ENCODE measurements around the gene GIPC3. TPM values are rescaled to one million over a fixed set of nuclear protein-coding genes. Genes with fewer than 3 reads are reported as not detected.
A peak's percentile ranks its signal among the peaks of the same experiment; 100 is the strongest.

GIPC3 gene
- total RNA-seq, 6 donors from 2014 or later: 0.91 to 5.2 (median 1.4) TPM

- no peak overlapping the region for H3K4me3 ChIP-seq
- WGBS, 2 donors: 86 to 94% methylated on average over 6 to 10 of the region's 10 CpGs
Measured at GRCh38 chr19:3549816-3550215, 35.5 kb upstream of the GIPC3 start.

GRCh38 chr19:3550947-3551791 lies 34.1 kb upstream of the GIPC3 start:
- H3K36me3 ChIP-seq: peaks cover 0 to 20% (median 11%) of the 10 kb centered on the region in 4 donors
- H3K9me3 ChIP-seq: no peaks in the 10 kb centered on the region
- 90 to 93% methylated on average over 29 to 30 of the region's 34 CpGs for WGBS, 2 donors
- no peak for ATAC-seq (ENCODE audit: low FRiP score in 2 of 2)
- TF ChIP-seq POLR2AphosphoS5 (IDR thresholded peaks at IDR 0.05) (no peak), EP300 (IDR thresholded peaks at IDR 0.05) (no peak), POLR2A (IDR thresholded peaks at IDR 0.05) (no peak), CTCF (IDR thresholded peaks at IDR 0.05) (no peak)
- no peak overlapping the region for H3K4me3 ChIP-seq
- no peaks in the 10 kb centered on the region for H3K27me3 ChIP-seq
- no peak for DNase-seq
- H3K4me1 ChIP-seq: peaks cover 19 to 58% (median 28%) of the 10 kb centered on the region in 4 donors
- H3K27ac ChIP-seq: no peak overlapping the region

More at GRCh38 chr19:3549816-3550215, 35.5 kb upstream of the GIPC3 start:
- TF ChIP-seq POLR2A (IDR thresholded peaks at IDR 0.05): no peak
- TF ChIP-seq EP300 (IDR thresholded peaks at IDR 0.05): no peak
- no peak overlapping the region for H3K27ac ChIP-seq
- DNase-seq: no peak
- H3K4me1 ChIP-seq: peaks cover 9 to 49% (median 14%) of the 10 kb centered on the region in 4 donors
- peaks cover 0 to 26% (median 19%) of the 10 kb centered on the region in 4 donors for H3K36me3 ChIP-seq
- no peaks in the 10 kb centered on the region for H3K27me3 ChIP-seq
- no peak for ATAC-seq (ENCODE audit: low FRiP score in 2 of 2)
- no peaks in the 10 kb centered on the region for H3K9me3 ChIP-seq

- H3K9me3 ChIP-seq: no peaks in the 10 kb centered on the region
- H3K4me3 ChIP-seq: no peak overlapping the region
- no peak overlapping the region for H3K27ac ChIP-seq
- H3K27me3 ChIP-seq: no peaks in the 10 kb centered on the region
- peaks cover 21 to 64% (median 33%) of the 10 kb centered on the region in 4 donors for H3K4me1 ChIP-seq
- no peak for ATAC-seq (ENCODE audit: low FRiP score in 2 of 2)
- H3K36me3 ChIP-seq: peaks cover 0 to 15% (median 8%) of the 10 kb centered on the region in 4 donors
- no peak for TF ChIP-seq EP300 (IDR thresholded peaks at IDR 0.05)
- no peak for TF ChIP-seq POLR2AphosphoS5 (IDR thresholded peaks at IDR 0.05)
- no peak for TF ChIP-seq POLR2A (IDR thresholded peaks at IDR 0.05)
- TF ChIP-seq CTCF (IDR thresholded peaks at IDR 0.05): no peak
- WGBS, 2 donors: 82 to 84% methylated on average over 9 of the region's 9 CpGs
- no peak for DNase-seq
Measured at GRCh38 chr19:3551792-3552095, 33.5 kb upstream of the GIPC3 start.

GRCh38 chr19:3554254-3555083 lies 30.8 kb upstream of the GIPC3 start:
- Histone ChIP-seq H3K4me3 (no peak overlapping the region), H3K27me3 (no peaks in the 10 kb centered on the region), H3K36me3 (peaks cover 0 to 3% (median 0%) of the 10 kb centered on the region in 4 donors), H3K9me3 (no peaks in the 10 kb centered on the region), H3K4me1 (peaks cover 21 to 48% (median 39%) of the 10 kb centered on the region in 4 donors), H3K27ac (peak overlapping the region; percentile 51 to 88 (median 86))
- 66% methylated on average over 19 to 21 of the region's 21 CpGs for WGBS, 2 donors
- DNase-seq (no peak), ATAC-seq (ENCODE audit: low FRiP score in 2 of 2) (no peak)
- TF ChIP-seq POLR2A (IDR thresholded peaks at IDR 0.05) (no peak), CTCF (IDR thresholded peaks at IDR 0.05) (no peak)
